Occipital lobe (tissue), 2 donors: ENCODE measurements around the gene PTPRJ. TPM values are rescaled to one million over a fixed set of nuclear protein-coding genes. Genes with fewer than 3 reads are reported as not detected.

Source experiments
- DNase-seq: peaks from one replicate; lab custom pipeline; 2025; lab: John Stamatoyannopoulos, UW
- total RNA-seq: library from RNA; depleted of rRNA; stranded (reverse); fragments of >200 nt; gene quantifications from one replicate; pipeline ENCODE4 v1.2.3, GENCODE V29; 2014

The PTPRJ gene
- total RNA-seq, 1 donor from 2014 or later: 13.7 TPM

- no peak for DNase-seq
These were observed 83.1 kb downstream of the PTPRJ start for GRCh38 chr11:48063424-48063978.

- no peak for DNase-seq
These were observed 83.9 kb downstream of the PTPRJ start for GRCh38 chr11:48064306-48064705.

DNA sequence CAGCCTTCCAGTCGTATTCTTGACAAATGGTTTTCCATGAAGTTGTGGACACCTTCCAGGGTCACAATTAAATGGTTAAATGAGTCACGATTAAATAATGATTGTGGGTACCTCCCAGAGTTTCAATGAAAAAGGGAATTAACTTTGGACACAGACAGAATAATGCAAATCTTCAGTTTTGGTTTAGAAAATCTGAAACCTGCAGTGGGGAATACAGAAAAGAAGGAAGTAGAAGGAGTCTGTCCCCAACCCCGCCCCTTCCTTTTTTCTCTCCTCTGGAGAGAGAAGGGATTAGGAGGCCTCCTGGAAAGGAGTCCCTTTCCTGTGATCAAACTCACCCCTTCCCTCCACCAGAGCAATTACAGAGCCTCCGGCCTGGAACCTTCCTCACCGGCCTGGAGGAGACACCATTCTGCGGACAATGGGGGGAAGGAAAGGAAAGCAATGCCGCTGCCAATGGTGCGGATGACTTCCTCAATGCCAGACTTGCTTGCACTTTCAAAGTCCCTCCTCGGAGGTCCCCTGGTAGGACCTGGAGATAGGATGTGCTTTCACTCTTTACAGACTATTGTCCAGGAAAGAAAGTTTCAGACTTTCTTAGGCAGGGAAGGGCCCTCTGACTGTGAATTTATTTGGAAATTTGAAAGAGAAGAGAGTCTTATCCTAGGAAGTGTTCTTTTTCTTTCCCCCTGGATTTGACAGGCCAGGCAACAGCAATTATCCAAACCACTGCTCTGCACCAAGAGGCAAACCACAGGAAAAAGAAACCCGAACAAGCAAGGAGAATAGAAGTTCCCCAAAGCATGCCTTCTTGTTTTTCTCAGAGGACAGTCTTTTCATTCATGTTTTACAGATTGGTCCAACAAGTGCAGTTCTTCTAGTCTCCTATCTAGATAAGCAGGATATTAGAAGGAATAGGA lies 86.8 kb downstream of the PTPRJ start:
- DNase-seq: no peak

DNA sequence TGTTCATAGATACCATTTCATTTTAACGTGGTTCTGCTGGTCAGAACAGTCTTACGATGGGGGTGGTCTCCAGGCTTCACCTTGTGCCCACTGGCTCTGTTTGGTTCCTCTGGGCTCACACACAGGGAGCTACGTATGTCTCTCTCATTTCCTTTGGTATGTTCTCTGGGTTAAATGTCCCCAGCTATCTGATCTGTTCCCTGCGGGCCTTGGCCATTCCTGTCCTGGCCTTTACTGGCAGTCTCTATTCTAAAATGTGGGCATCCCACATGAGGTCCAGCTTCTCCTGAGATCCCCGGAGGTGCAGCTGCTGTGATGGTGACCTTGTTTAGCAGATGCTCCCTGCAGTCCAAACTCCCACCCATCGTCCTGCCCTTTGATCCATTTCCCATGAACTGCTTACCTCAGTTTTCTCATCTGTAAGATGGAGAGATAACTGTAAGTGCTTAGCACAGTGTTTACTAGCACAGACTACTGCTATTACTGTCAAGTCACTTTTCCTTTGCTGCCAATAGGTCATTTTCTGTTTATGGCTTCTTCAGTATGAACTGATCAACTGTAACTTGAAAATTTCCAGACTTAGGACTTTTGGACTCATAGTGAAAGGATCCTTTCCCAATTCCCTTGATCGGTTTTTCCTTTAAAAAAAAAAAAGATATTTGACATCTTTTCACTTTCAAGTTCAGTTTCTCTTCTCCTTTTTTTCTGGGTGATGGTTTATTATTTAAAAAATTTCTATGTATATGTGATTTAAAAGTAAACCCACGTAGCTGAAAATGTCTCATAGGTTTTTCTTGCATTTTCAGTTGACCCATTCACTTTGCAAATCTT lies 92.9 kb downstream of the PTPRJ start:
- no peak for DNase-seq

- no peak for DNase-seq
These were observed 94.2 kb downstream of the PTPRJ start for GRCh38 chr11:48074425-48075181.

DNA sequence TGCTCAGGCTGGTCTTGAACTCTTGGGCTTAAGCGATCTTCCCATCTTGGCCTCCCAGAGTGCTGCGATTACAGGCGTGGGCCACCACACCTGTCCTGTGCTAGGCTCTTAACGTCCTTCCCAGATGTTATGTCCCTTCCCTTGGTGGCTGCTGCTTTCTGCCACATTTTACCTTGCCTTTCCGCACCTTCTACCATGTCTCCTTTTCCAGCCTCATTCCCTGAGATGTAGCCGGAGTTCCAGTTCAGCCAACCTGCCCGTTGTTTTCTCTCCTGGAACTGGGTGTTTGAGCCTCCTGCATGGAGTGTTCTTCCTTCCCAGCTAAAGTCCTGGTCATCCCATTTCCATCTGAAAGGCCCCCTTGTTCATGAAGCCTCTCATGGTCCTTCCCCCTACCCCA lies 95.3 kb downstream of the PTPRJ start:
- DNase-seq: no peak

GRCh38 chr11:48077251-48077650 lies 96.9 kb downstream of the PTPRJ start:
- no peak for DNase-seq

GRCh38 chr11:48078689-48079088 lies 98.3 kb downstream of the PTPRJ start:
- no peak for DNase-seq

DNA sequence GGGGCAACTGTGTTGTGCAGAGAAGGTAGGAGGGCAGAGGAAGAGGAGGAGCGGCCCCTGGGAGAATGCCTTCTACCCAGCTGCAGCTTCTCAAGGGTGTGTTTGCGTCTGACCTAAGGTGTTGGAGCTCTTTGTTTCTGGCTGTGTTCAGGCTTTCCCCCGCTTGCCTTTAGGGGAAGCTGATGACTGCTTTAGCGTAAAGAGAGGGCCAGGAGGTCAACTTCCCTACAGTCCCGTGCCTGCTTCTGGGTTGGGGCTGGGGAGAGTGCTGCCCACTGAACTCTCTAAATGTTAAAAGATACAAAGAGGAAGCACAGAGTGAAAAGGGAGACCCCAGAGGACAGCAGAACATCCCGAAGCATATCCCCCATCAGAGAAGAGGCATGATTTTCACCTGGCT lies 99.2 kb downstream of the PTPRJ start:
- no peak for DNase-seq

DNA sequence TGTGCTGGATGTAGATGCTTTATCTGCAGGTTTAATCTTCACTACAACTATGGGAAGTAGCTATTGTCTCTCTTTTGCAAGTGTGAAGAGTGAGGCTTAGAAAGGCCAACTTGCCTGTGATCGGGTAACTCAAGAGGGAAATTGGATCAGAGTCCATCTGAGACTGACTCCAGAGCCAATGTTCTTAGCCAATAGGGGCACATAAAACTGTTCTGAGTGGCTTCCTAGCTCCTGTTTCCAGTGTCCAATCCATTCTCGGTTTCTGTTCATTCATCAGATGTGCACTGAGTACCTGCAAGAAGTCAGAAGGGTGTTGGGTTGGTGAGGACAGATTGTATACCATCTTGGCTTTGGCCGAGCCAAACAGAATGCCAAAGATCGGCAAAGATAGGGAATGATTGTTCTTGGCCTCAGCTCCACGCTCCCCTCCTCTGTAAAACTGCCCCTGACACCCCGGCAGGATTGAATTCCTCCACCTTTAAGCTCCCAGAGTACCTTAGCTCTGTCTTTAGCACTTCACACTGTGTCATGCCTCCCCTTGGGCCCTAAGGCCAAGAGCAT lies 100.0 kb downstream of the PTPRJ start:
- no peak for DNase-seq

DNA sequence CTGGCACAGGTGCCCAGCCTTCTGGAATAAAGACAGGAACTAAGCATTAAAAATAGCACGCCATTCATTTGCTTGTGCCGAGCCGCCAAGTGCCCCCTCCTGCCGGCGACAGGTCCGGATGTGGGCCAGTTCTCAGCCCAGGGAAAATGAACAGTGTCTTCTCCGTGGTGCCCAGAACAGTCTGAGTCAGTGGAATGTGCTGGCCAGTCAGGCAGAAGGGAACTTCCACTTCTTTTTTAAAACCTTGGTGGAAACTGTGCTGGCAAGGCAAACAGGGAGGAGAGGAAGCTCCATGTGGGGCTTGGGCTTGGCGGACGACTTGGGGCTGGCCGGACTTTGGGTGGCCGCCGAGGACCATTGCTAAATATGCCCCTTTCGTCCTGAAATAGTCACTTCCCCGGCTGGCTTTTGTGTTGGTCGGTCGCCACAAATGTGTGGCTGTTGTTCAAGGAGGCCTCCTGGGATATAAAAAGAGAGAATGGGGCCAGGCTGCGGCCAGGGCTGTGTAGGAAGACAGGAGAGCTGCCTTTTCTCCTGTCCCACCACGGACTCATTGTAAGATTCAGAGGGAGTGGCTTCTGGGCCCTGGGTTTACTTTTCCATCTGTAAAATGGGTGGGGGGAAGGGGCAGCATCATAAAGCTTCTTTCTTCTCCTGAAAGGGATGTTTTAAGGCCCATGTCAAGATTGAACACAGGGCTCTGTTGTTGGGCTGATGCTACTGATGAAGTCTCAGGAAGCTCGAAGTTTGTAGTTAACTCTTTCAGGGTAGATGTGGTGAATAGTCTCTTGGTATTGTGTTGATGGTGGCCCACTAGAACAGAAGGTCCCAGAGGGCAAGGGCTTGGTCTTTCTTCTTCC lies 101.0 kb downstream of the PTPRJ start:
- peak; percentile 80 for DNase-seq

DNA sequence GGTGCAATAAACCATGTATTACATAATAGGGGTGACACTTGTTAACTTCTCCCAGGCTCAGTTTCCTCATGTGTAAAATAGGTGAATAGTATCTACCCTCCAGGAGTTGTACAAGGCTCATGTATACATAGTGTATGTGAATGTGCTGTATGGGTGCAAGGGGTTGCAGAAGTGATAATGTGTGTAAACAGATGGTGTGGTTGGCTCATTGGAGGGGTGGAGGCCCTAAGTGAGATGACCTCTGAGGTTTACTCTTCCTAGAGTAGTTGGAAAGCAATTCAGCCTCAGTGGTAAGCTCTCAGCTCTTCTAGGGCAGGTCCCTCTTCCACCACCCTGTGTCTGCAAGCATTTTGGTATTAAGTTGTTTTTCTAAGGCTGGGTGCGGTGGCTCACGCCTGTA lies 102.4 kb downstream of the PTPRJ start:
- no peak for DNase-seq

- DNase-seq: no peak
These were observed 103.1 kb downstream of the PTPRJ start for GRCh38 chr11:48083421-48083820.

DNA sequence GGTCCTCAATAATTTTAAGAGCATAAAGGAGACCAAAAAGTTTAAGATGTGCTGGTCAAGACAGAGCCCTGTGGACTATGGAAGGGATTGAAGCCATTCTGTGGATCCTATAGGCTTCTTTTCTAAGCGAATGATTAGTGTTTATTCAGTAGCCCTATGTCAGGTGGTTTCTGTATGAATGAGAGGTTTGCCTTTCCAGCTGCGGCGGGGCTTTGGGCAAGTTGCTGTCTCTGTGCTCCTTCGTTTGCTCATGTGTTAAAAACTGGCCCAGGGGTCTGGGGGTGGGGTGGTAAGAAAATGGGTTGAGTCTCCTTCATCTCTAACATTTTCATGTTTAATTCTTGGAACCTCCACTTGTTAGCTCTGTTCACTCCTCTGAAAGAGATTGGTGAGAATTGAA lies 105.3 kb downstream of the PTPRJ start:
- DNase-seq: no peak

- DNase-seq: no peak
These were observed 107.1 kb downstream of the PTPRJ start for GRCh38 chr11:48087422-48087821.

GRCh38 chr11:48087974-48088681 lies 107.8 kb downstream of the PTPRJ start:
- no peak for DNase-seq

GRCh38 chr11:48088682-48089050 lies 108.3 kb downstream of the PTPRJ start:
- DNase-seq: no peak

- no peak for DNase-seq
These were observed 109.8 kb downstream of the PTPRJ start for GRCh38 chr11:48090174-48090573.

DNA sequence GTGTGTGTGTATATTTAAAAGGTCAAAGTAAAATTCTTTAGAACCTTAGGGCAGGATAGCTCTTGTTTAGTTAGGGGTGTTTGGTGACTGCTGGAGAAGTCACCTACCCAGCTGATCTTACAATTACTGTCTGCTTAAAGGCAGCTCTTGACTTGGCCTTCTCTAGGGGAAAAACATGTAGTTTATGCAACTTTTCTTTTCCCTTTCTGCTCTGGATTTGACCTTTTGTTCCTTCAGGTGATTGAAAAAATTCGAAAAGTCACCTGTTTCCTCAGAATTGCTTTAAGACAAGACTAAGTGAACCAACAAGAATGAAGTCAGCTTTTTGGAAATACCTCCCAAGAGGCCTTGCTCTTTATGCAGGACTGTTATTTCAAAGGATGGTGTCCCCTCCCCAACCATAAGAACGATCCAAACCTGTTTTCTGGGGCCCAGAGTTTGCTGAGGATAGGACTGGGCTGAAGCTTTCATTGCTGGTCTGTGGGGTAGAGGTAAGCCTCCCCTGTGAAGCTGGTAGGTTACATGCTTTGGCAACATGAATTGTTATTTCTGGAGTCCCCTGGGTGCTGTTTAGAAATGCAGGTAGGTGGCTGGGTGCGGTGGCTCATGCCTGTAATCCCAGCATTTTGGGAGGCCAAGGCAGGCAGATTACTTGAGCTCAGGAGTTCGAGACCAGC lies 111.2 kb downstream of the PTPRJ start:
- no peak for DNase-seq
